ENCODE results near the gene WNT6. TPM values are rescaled to one million over a fixed set of nuclear protein-coding genes. Genes with fewer than 3 reads are reported as not detected.

Gene WNT6
- total RNA-seq, 1 donor from 2014 or later, result 118 TPM

DNA sequence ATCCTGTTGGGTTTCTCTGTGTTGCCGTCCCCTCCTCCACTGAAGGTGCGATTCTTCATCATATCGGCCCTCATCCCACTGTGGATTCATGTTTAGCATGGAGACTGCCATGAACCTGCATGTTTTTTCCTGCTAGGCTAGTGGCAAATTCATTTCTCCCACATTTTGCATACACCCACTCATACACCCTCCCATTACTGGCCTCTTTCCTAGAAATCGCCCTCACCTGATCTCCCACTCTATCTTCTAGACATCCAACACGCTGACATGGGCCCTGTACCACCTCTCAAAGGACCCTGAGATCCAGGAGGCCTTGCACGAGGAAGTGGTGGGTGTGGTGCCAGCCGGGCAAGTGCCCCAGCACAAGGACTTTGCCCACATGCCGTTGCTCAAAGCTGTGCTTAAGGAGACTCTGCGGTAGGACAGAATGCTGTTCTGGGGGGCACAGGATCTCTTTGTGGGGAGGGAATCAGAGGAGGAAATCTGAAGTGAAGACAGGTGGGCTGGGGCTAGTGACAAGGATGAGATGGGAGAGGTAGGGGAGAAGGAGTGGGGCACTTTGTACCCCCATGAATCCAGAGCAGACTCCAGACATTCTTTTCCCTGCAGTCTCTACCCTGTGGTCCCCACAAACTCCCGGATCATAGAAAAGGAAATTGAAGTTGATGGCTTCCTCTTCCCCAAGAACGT lies 45.7 kb upstream of the WNT6 start:
- peaks cover 45% of the 10 kb centered on the region for H3K36me3 Mint-ChIP-seq
- TF ChIP-seq CTCF (IDR thresholded peaks at IDR 0.05; ENCODE audit: unreplicated experiment), result no peak
- DNase-seq (ENCODE audit: low spot score in 2 of 2, unreplicated experiment in 2 of 2), result no peak
- H3K27ac Mint-ChIP-seq, result no peak overlapping the region
- H3K27me3 Mint-ChIP-seq (ENCODE audit: low read depth), result no peaks in the 10 kb centered on the region
- no peak overlapping the region for H3K4me3 Mint-ChIP-seq
- peaks cover 2% of the 10 kb centered on the region for H3K4me1 Mint-ChIP-seq
- H3K9me3 Mint-ChIP-seq, result no peaks in the 10 kb centered on the region

DNA sequence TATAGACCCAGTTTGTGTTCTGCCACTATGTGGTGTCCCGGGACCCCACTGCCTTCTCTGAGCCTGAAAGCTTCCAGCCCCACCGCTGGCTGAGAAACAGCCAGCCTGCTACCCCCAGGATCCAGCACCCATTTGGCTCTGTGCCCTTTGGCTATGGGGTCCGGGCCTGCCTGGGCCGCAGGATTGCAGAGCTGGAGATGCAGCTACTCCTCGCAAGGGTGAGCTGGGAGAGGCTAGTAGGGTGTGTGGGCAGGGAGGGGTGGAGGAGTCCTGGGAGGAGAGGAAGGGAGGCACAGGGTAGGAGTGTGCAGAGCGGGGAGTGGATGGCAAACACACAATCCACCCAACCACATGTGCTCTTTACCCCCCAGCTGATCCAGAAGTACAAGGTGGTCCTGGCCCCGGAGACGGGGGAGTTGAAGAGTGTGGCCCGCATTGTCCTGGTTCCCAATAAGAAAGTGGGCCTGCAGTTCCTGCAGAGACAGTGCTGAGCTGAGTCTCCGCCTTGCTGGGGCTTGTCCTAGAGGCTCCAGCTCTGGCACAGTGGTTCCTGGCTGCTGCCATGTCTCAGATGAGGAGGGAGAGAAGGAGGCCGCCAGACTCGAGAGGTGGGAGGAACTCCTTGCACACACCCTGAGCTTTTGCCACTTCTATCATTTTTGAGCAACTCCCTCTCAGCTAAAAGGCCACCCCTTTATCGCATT lies 44.9 kb upstream of the WNT6 start:
- no peaks in the 10 kb centered on the region for H3K27me3 Mint-ChIP-seq (ENCODE audit: low read depth)
- no peaks in the 10 kb centered on the region for H3K9me3 Mint-ChIP-seq
- peaks cover 50% of the 10 kb centered on the region for H3K36me3 Mint-ChIP-seq
- TF ChIP-seq CTCF (IDR thresholded peaks at IDR 0.05; ENCODE audit: unreplicated experiment), result no peak
- no peak overlapping the region for H3K4me3 Mint-ChIP-seq
- H3K27ac Mint-ChIP-seq, result no peak overlapping the region
- peaks cover 2% of the 10 kb centered on the region for H3K4me1 Mint-ChIP-seq
- DNase-seq (ENCODE audit: low spot score in 2 of 2, unreplicated experiment in 2 of 2), result no peak

DNA sequence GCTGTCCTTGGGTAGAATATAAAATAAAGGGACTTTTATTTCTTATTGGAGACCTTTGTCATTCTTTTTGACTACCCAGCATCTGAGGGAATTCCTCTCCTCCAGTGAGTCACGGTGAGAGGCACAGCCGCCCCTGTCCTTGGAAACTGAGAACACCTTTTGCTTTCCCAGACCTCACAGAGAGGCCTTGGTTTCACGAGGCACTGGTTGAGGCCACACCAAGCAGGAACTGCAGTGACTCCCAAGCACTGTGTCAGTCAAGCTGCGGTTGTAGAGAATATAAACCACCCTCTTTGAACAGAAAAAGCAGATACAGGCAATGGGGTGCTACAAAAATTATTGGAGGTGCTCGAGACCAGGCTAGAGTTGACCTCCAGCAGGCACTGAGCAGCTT lies 44.4 kb upstream of the WNT6 start:
- Mint-ChIP-seq H3K27me3 (ENCODE audit: low read depth) (no peaks in the 10 kb centered on the region), H3K27ac (no peak overlapping the region), H3K36me3 (peaks cover 50% of the 10 kb centered on the region), H3K9me3 (no peaks in the 10 kb centered on the region), H3K4me1 (peaks cover 2% of the 10 kb centered on the region), H3K4me3 (no peak overlapping the region)
- DNase-seq (ENCODE audit: low spot score in 2 of 2, unreplicated experiment in 2 of 2), result no peak
- no peak for TF ChIP-seq CTCF (IDR thresholded peaks at IDR 0.05; ENCODE audit: unreplicated experiment)

- Mint-ChIP-seq H3K4me3 (no peak overlapping the region), H3K27ac (no peak overlapping the region), H3K9me3 (no peaks in the 10 kb centered on the region), H3K27me3 (ENCODE audit: low read depth) (no peaks in the 10 kb centered on the region), H3K4me1 (peaks cover 2% of the 10 kb centered on the region), H3K36me3 (peaks cover 50% of the 10 kb centered on the region)
- no peak for TF ChIP-seq CTCF (IDR thresholded peaks at IDR 0.05; ENCODE audit: unreplicated experiment)
- no peak for DNase-seq (ENCODE audit: low spot score in 2 of 2, unreplicated experiment in 2 of 2)
Observed at GRCh38 chr2:218815649-218816048, 44.0 kb upstream of the WNT6 start.

GRCh38 chr2:218816561-218817011 lies 43.0 kb upstream of the WNT6 start:
- Mint-ChIP-seq H3K27ac (no peak overlapping the region), H3K9me3 (no peaks in the 10 kb centered on the region), H3K4me3 (no peak overlapping the region), H3K36me3 (peaks cover 50% of the 10 kb centered on the region), H3K4me1 (no peaks in the 10 kb centered on the region), H3K27me3 (ENCODE audit: low read depth) (no peaks in the 10 kb centered on the region)
- no peak for DNase-seq (ENCODE audit: low spot score in 2 of 2, unreplicated experiment in 2 of 2)
- no peak for TF ChIP-seq CTCF (IDR thresholded peaks at IDR 0.05; ENCODE audit: unreplicated experiment)

Measured in mesothelial cell of epicardium (in vitro differentiated cells).